ENCODE data around the gene AP3S1.
A peak's percentile ranks its signal among the peaks of the same experiment; 100 is the strongest.
"Not testable (repeated sequence)": the region's sequence is repeated elsewhere in the genome, so short reads cannot be mapped to it uniquely, and the experiment has no call there.

AP3S1 gene

GRCh38 chr5:115841382-115842088 lies at the start of gene AP3S1, which contains the start of gene ATG12:
Gene AP3S1 (plus strand): TSS chr5:115841935. CDS start chr5:115842038, 103 bp downstream.
Gene ATG12 (minus strand): TSS chr5:115841565. CDS start chr5:115841552, 13 bp downstream.
- peak; percentile 80 to 85 for DNase-seq (ENCODE audit: low read depth in 2 of 2)

- DNase-seq (ENCODE audit: low read depth in 2 of 2), result no peak
These were observed 46.0 kb upstream of the AP3S1 start for GRCh38 chr5:115795700-115796099.

GRCh38 chr5:115796656-115797055 lies 45.1 kb upstream of the AP3S1 start:
- DNase-seq (ENCODE audit: low read depth in 2 of 2), result no peak

- DNase-seq (ENCODE audit: low read depth in 2 of 2), result no peak
These were observed 43.5 kb upstream of the AP3S1 start for GRCh38 chr5:115798252-115798651.

- no peak for DNase-seq (ENCODE audit: low read depth in 2 of 2)
These were observed 41.6 kb upstream of the AP3S1 start for GRCh38 chr5:115800108-115800507.

GRCh38 chr5:115801152-115801551 lies 40.6 kb upstream of the AP3S1 start:
- DNase-seq (ENCODE audit: low read depth in 2 of 2), result no peak

GRCh38 chr5:115801984-115802383 lies 39.8 kb upstream of the AP3S1 start:
- no peak for DNase-seq (ENCODE audit: low read depth in 2 of 2)

- DNase-seq (ENCODE audit: low read depth in 2 of 2), result no peak
These were observed 34.6 kb upstream of the AP3S1 start for GRCh38 chr5:115806986-115807653.

- no peak for DNase-seq (ENCODE audit: low read depth in 2 of 2)
These were observed 34.1 kb upstream of the AP3S1 start for GRCh38 chr5:115807654-115808052.

- DNase-seq (ENCODE audit: low read depth in 2 of 2), result not testable (repeated sequence)
These were observed 33.7 kb upstream of the AP3S1 start for GRCh38 chr5:115808066-115808465.

- DNase-seq (ENCODE audit: low read depth in 2 of 2), result no peak
These were observed 31.8 kb upstream of the AP3S1 start for GRCh38 chr5:115809946-115810345.

- DNase-seq (ENCODE audit: low read depth in 2 of 2), result no peak
These were observed 31.0 kb upstream of the AP3S1 start for GRCh38 chr5:115810761-115811160.

GRCh38 chr5:115811406-115811805 lies 30.3 kb upstream of the AP3S1 start:
- DNase-seq (ENCODE audit: low read depth in 2 of 2), result no peak

GRCh38 chr5:115812372-115812771 lies 29.4 kb upstream of the AP3S1 start:
- DNase-seq (ENCODE audit: low read depth in 2 of 2), result no peak

GRCh38 chr5:115813719-115814118 lies 28.0 kb upstream of the AP3S1 start:
- DNase-seq (ENCODE audit: low read depth in 2 of 2), result no peak

- no peak for DNase-seq (ENCODE audit: low read depth in 2 of 2)
These were observed 26.6 kb upstream of the AP3S1 start for GRCh38 chr5:115815006-115815692.

- no peak for DNase-seq (ENCODE audit: low read depth in 2 of 2)
These were observed 26.0 kb upstream of the AP3S1 start for GRCh38 chr5:115815693-115816225.

- no peak for DNase-seq (ENCODE audit: low read depth in 2 of 2)
These were observed 25.3 kb upstream of the AP3S1 start, which contains the start of gene CDO1 for GRCh38 chr5:115816226-115817081. Gene CDO1 (minus strand): TSS chr5:115816659. CDS start chr5:115816397, 262 bp downstream.

GRCh38 chr5:115817386-115817785 lies 24.3 kb upstream of the AP3S1 start:
- DNase-seq (ENCODE audit: low read depth in 2 of 2), result no peak

GRCh38 chr5:115818821-115819220 lies 22.9 kb upstream of the AP3S1 start:
- DNase-seq (ENCODE audit: low read depth in 2 of 2), result no peak

GRCh38 chr5:115820846-115821245 lies 20.9 kb upstream of the AP3S1 start:
- DNase-seq (ENCODE audit: low read depth in 2 of 2), result no peak

All from stimulated activated CD4-positive, alpha-beta T cell treated with anti-CD3 and anti-CD28 coated beads, Interleukin-4, amount 100 ng/mL, for 48 hours (primary cell).